Kidney (tissue), 14 donors: ENCODE measurements around the gene WSCD1. TPM values are rescaled to one million over a fixed set of nuclear protein-coding genes. Genes with fewer than 3 reads are reported as not detected.

Experiments
- DNase-seq, 5 donors: peaks; one replicate each; pipeline ENCODE4 v3.0.0-alpha.2; 2013 to 2020
- FAIRE-seq: peaks from 2 replicates; lab custom pipeline; 2012; peaks lifted over from hg19 to GRCh38; lab: Jason Lieb, UNC
- H3K27ac ChIP-seq, 2 donors: one replicate each; pipeline ENCODE4 v1.7.0; 2013; ENCODE audit warnings: low read depth in 2 of 2, low read length in 2 of 2, inconsistent platforms in 1 of 2
- H3K27me3 ChIP-seq: one replicate; pipeline ENCODE4 v1.7.1; 2013; ENCODE audit warnings: low read length, inconsistent platforms; ENCODE audit not compliant: control insufficient read depth, insufficient read depth
- H3K36me3 ChIP-seq, 3 donors: one replicate each; pipeline versions ENCODE4 v1.7.0 to v1.7.1; 2013; ENCODE audit warnings: low read length in 3 of 3, control low read depth in 1 of 3, inconsistent platforms in 1 of 3; ENCODE audit not compliant: insufficient read depth in 3 of 3, control insufficient read depth in 2 of 3
- H3K4me1 ChIP-seq, 3 donors: one replicate each; pipeline versions ENCODE4 v1.7.0 to v1.7.1; 2013; ENCODE audit warnings: low read length in 3 of 3, inconsistent platforms in 1 of 3, low read depth in 1 of 3; ENCODE audit not compliant: control insufficient read depth in 2 of 3, insufficient read depth in 2 of 3
- H3K4me3 ChIP-seq, 3 donors: one replicate each; pipeline versions ENCODE4 v1.7.0 to v1.8.1; 2013; ENCODE audit warnings: low read length in 3 of 3, control low read depth in 1 of 3, inconsistent platforms in 1 of 3
- H3K9ac ChIP-seq, 3 donors: one replicate each; pipeline versions ENCODE4 v1.7.0 to v1.7.1; 2013; ENCODE audit warnings: low read length in 3 of 3, control low read depth in 1 of 3, inconsistent platforms in 1 of 3
- H3K9me3 ChIP-seq, 3 donors: one replicate each; pipeline versions ENCODE4 v1.7.0 to v1.7.1; 2013; ENCODE audit warnings: low read length in 3 of 3, control low read depth in 1 of 3, inconsistent platforms in 1 of 3; ENCODE audit not compliant: control insufficient read depth in 2 of 3, insufficient read depth in 1 of 3
- CTCF ChIP-seq: IDR thresholded peaks from 3 replicates; pipeline ENCODE4 v1.5.1; 2012; ENCODE audit warnings: mild to moderate bottlenecking, moderate library complexity, borderline replicate concordance; ENCODE audit not compliant: insufficient read depth; ENCODE audit errors: extremely low read depth
- intact Hi-C: fragments of 100-400 bp; cut with DNase I; formaldehyde crosslinking; loops from one replicate; pipeline ENCODE4 v1.11.1; 2022
- polyA plus RNA-seq: library from polyadenylated mRNA; stranded (reverse); fragments of 350-450 nt; fragmentation: Illumina TruSeq; extraction: RNeasy Lipid Tissue Mini Kit (QIAGEN cat#74804); gene quantifications from one replicate; pipeline ENCODE4 v1.2.3, GENCODE V29; 2014; ENCODE audit warnings: low read depth, low replicate concordance; ENCODE audit not compliant: insufficient read depth
- total RNA-seq: library from RNA; stranded (reverse); fragmentation: NEBNext Ultra II Directional; extraction: Animal tissue kit (Norgen Biotek cat#: 25700); gene quantifications from one replicate; pipeline ENCODE4 v1.2.1, GENCODE V29; 2021
- donor health status: control.
- donor health status: control.
- donor health status: control.
- donor health status: control.
- donor health status: control.
- donor health status: DM: yes; HTN: yes; CAD: no.
- donor health status: Normal renal cell carcinoma (clear cell type).

The WSCD1 gene
- total and polyA plus RNA-seq, 2 donors from 2014 or later = 5.4 to 14.5 TPM

- no peak overlapping the region for H3K4me3 ChIP-seq
- TF ChIP-seq CTCF = no peak
- no peak for FAIRE-seq
- intact Hi-C loops = no loop called here
- H3K36me3 ChIP-seq = no peaks in the 10 kb centered on the region
- DNase-seq = no peak
- H3K9me3 ChIP-seq = no peaks in the 10 kb centered on the region
- no peak overlapping the region for H3K9ac ChIP-seq
- H3K27me3 ChIP-seq = no peaks in the 10 kb centered on the region
- H3K27ac ChIP-seq = no peak overlapping the region
- H3K4me1 ChIP-seq = no peaks in the 10 kb centered on the region
These were observed 28.6 kb downstream of the WSCD1 start for GRCh38 chr17:6098823-6099180.

- H3K27ac ChIP-seq = no peak overlapping the region
- DNase-seq (no peak), FAIRE-seq (no peak)
- no peak overlapping the region for H3K4me3 ChIP-seq
- no peak overlapping the region for H3K9ac ChIP-seq
- no peak for TF ChIP-seq CTCF
- no peaks in the 10 kb centered on the region for H3K27me3 ChIP-seq
- intact Hi-C loops = no loop called here
- no peaks in the 10 kb centered on the region for H3K9me3 ChIP-seq
- H3K4me1 ChIP-seq = no peaks in the 10 kb centered on the region
- no peaks in the 10 kb centered on the region for H3K36me3 ChIP-seq
These were observed 29.3 kb downstream of the WSCD1 start for GRCh38 chr17:6099492-6099891.

- intact Hi-C loops = no loop called here
- Histone ChIP-seq H3K27ac (no peak overlapping the region), H3K4me3 (no peak overlapping the region), H3K9me3 (no peaks in the 10 kb centered on the region), H3K36me3 (no peaks in the 10 kb centered on the region), H3K27me3 (no peaks in the 10 kb centered on the region), H3K9ac (no peak overlapping the region), H3K4me1 (no peaks in the 10 kb centered on the region)
- no peak for TF ChIP-seq CTCF
- DNase-seq (peak in 1 of 5 donors; percentile 34), FAIRE-seq (no peak)
These were observed 30.0 kb downstream of the WSCD1 start for GRCh38 chr17:6100146-6100545.

- FAIRE-seq (no peak), DNase-seq (no peak)
- TF ChIP-seq CTCF = no peak
- H3K27ac ChIP-seq = no peak overlapping the region
- intact Hi-C loops = no loop called here
- no peaks in the 10 kb centered on the region for H3K9me3 ChIP-seq
- H3K4me1 ChIP-seq = no peaks in the 10 kb centered on the region
- H3K9ac ChIP-seq = no peak overlapping the region
- H3K27me3 ChIP-seq = no peaks in the 10 kb centered on the region
- no peak overlapping the region for H3K4me3 ChIP-seq
- no peaks in the 10 kb centered on the region for H3K36me3 ChIP-seq
These were observed 30.8 kb downstream of the WSCD1 start for GRCh38 chr17:6100891-6101500.
